Activated B cell treated with CpG ODN at 0.5 μM for 24 hours (primary cell): Measurements from ENCODE around the gene RASAL1. TPM values are rescaled to one million over a fixed set of nuclear protein-coding genes. Genes with fewer than 3 reads are reported as not detected.
"Not testable (repeated sequence)": the region's sequence is repeated elsewhere in the genome, so short reads cannot be mapped to it uniquely, and the experiment has no call there.

ENCODE experiments used
- ATAC-seq: fragments of 200-7000 bp; cut with Tn5 transposase; one replicate; pipeline ENCODE4 v1.10.0; 2021; ENCODE audit warnings: low read depth, mild to moderate bottlenecking, moderate library complexity
- CTCF ChIA-PET: fragments of 350-600 bp; sonication (Branson Sonifier 250); formaldehyde crosslinking; loops from one replicate; lab custom pipeline; 2021; ENCODE audit warnings: antibody characterized with exemption; lab: Charles Lee
- POLR2A ChIA-PET: fragments of 350-600 bp; sonication (Branson Sonifier 250); formaldehyde crosslinking; loops from one replicate; lab custom pipeline; 2021; ENCODE audit warnings: antibody characterized with exemption; lab: Charles Lee
- DNase-seq: peaks from one replicate; pipeline ENCODE4 v3.0.0; 2022
- H3K27ac Mint-ChIP-seq: one replicate; pipeline ENCODE4 v1.8.0; 2020; ENCODE audit warnings: mixed read lengths
- H3K27me3 Mint-ChIP-seq: one replicate; pipeline ENCODE4 v1.8.0; 2021; ENCODE audit warnings: mixed read lengths
- H3K36me3 Mint-ChIP-seq: one replicate; pipeline ENCODE4 v1.8.0; 2021; ENCODE audit warnings: low read depth, mixed read lengths
- H3K4me1 Mint-ChIP-seq: one replicate; pipeline ENCODE4 v1.8.0; 2021; ENCODE audit warnings: mixed read lengths
- H3K4me3 Mint-ChIP-seq: one replicate; pipeline ENCODE4 v1.8.0; 2020; ENCODE audit warnings: mild to moderate bottlenecking, mixed read lengths
- H3K9me3 Mint-ChIP-seq: one replicate; pipeline ENCODE4 v1.8.0; 2020; ENCODE audit warnings: mixed read lengths
- intact Hi-C: fragments of 100-400 bp; cut with micrococcal nuclease; formaldehyde crosslinking; loops from one replicate; pipeline ENCODE4 v1.15.1; 2024
- total RNA-seq: library from RNA; stranded (reverse); gene quantifications from 2 replicates; pipeline ENCODE4 v1.2.3, GENCODE V29; 2022
- TF ChIP-seq, protein P1 (sequence below): fragments of 200-600 bp; IDR thresholded peaks from one replicate; pipeline ENCODE4 v1.8.0; 2022; ENCODE audit warnings: antibody characterized with exemption, mild to moderate bottlenecking

RASAL1 gene
- total RNA-seq, 1 donor from 2014 or later, result 7.1 TPM

DNA sequence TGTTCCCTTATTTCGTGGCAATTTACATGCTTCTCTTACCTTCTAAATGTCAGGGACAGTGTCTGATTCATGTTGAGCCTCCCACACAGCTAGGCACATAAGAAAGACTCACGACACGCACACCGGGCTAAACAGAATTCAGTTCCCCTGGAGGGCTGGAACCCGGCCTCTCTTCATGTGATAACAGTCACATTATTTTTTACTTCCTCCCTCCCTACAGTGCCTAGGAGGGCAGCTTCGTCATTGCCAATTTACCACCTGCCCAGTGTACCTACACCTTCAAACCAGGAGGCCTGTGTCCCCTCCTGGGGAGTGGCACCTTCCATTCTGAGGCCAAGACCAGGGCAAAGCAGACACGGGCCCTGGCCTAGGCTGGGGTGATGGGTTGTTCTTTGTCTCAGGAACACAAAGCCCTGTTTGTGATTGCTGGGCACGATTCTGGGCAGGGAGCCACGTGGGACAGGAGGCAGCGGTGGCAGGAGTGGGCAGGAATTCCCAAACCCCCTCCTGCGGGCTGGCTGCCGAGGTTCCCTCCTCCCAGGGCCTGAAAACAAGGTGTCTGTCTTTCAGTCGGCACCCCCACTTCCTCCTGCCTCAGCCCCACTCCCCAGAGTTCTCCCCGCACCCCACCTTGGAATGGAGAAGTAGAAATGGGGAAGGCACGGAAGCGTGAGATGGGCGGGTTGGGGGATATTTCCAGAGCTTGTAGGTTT, 6.8 kb upstream of the RASAL1 start:
- H3K36me3 Mint-ChIP-seq, result no peaks in the 10 kb centered on the region

DNA sequence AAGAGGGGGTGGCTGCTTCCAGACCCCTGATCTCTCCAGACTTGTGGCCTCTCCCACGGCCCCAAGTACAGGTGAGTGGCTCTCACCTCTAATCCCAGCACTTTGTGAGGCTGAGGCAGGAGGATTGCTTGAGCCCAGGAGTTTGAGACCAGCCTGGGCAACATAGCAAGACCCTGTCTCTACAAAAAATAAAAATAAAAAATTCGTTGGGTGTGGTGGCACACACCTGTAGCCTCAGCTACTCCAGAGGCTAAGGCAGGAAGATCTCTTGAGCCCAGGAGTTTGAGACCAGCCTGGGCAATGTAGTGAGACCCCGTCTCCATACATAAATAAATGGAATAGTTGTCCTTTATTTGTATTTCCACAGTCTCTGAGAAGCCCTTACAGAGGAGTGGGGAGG, 6.2 kb upstream of the RASAL1 start:
- intact Hi-C loops, result loop anchor here (1.0 kb wide), 1 partner anchor 12 kb away; no protein-coding TSS in a partner anchor
- ATAC-seq, H3K4me3 Mint-ChIP-seq, H3K27me3 Mint-ChIP-seq, H3K36me3 Mint-ChIP-seq, H3K9me3 Mint-ChIP-seq, DNase-seq: not testable (repeated sequence)
- ChIA-PET POLR2A (interaction anchor here (0.8 to 2.0 kb wide), 10 partner anchors 11 to 164 kb away, joined by 3 to 14 read pairs (median 4); partner anchors contain the start of gene OAS2), CTCF (interaction anchor here (1.0 to 1.4 kb wide), 3 partner anchors 11 to 33 kb away, joined by 3 to 10 read pairs (median 3); no protein-coding TSS in a partner anchor)
- peaks cover 27% of the 10 kb centered on the region for H3K4me1 Mint-ChIP-seq
- peak overlapping the region; percentile 88 for H3K27ac Mint-ChIP-seq

More for the DNA sequence above, 6.8 kb upstream of the RASAL1 start:
- Mint-ChIP-seq H3K27ac (peak overlapping the region; percentile 88), H3K9me3 (no peaks in the 10 kb centered on the region), H3K27me3 (no peaks in the 10 kb centered on the region), H3K4me1 (peaks cover 25% of the 10 kb centered on the region), H3K4me3 (peak overlapping the region; percentile 19)
- TF ChIP-seq, protein P1, sequence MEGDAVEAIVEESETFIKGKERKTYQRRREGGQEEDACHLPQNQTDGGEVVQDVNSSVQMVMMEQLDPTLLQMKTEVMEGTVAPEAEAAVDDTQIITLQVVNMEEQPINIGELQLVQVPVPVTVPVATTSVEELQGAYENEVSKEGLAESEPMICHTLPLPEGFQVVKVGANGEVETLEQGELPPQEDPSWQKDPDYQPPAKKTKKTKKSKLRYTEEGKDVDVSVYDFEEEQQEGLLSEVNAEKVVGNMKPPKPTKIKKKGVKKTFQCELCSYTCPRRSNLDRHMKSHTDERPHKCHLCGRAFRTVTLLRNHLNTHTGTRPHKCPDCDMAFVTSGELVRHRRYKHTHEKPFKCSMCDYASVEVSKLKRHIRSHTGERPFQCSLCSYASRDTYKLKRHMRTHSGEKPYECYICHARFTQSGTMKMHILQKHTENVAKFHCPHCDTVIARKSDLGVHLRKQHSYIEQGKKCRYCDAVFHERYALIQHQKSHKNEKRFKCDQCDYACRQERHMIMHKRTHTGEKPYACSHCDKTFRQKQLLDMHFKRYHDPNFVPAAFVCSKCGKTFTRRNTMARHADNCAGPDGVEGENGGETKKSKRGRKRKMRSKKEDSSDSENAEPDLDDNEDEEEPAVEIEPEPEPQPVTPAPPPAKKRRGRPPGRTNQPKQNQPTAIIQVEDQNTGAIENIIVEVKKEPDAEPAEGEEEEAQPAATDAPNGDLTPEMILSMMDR, result no peak
- ChIA-PET CTCF (interaction anchor here (1.0 to 1.4 kb wide), 3 partner anchors 11 to 32 kb away, joined by 3 to 10 read pairs (median 3); no protein-coding TSS in a partner anchor), POLR2A (interaction anchor here (0.8 to 2.0 kb wide), 10 partner anchors 10 to 164 kb away, joined by 3 to 14 read pairs (median 4); partner anchors contain the start of gene OAS2)
- intact Hi-C loops, result loop anchor here (1.0 kb wide), 1 partner anchor 11 kb away; no protein-coding TSS in a partner anchor
- DNase-seq (no peak), ATAC-seq (peak; percentile 81)

DNA sequence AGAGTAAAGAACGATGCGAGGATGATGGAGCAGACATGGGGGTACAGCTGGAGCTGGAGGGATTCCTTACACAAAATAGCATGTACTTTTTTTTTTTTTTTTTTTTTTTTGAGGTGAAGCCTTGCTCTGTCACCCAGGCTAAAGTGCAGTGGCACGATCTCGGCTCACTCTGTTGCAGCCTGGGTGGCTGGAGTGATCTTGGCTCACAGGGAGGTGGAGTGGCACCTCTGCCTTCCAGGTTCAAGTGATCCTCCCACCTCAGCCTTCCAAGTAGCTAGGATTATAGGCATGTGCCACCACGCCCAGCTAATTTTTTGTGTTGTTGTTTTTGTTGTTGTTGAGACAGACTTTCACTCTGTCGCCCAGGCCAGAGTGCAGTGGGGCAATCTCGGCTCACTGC, 5.1 kb upstream of the RASAL1 start:
- ATAC-seq (no peak), DNase-seq (no peak)
- intact Hi-C loops, result no loop called here
- Mint-ChIP-seq H3K4me1 (peaks cover 37% of the 10 kb centered on the region), H3K27ac (no peak overlapping the region), H3K9me3 (no peaks in the 10 kb centered on the region), H3K36me3 (no peaks in the 10 kb centered on the region), H3K4me3 (no peak overlapping the region), H3K27me3 (peaks cover 11% of the 10 kb centered on the region)
- POLR2A ChIA-PET, result interaction anchor here (0.7 to 1.0 kb wide), 3 partner anchors 20 to 162 kb away, joined by 4 to 7 read pairs (median 4); partner anchors contain the start of genes DDX54 and RITA1
- TF ChIP-seq, protein P1, result no peak
- CTCF ChIA-PET, result no interaction called here

DNA sequence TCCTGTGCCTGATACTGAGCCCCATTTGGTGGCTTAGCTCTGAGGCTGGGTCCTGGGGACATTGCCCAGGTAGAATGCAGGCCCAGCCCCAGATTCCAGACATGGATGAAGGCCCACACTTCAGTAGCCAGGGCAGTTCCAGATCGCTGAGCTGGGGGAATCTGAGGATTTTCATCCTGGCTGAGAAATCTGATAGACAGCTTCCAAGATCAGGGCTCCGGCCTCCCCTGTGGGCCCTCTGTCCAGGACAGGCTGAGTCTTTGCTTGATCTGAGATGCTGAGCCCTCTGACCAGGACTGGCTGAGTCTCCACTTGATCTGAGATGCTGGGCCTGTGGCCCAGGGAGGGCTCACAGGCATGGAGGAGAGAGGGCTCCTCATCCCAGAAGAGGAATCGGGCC, 3.3 kb upstream of the RASAL1 start:
- Mint-ChIP-seq H3K4me3 (no peak overlapping the region), H3K9me3 (no peaks in the 10 kb centered on the region), H3K4me1 (peaks cover 44% of the 10 kb centered on the region), H3K27ac (no peak overlapping the region), H3K27me3 (peaks cover 11% of the 10 kb centered on the region), H3K36me3 (no peaks in the 10 kb centered on the region)
- no peak for ATAC-seq
- TF ChIP-seq, protein P1, result no peak
- no peak for DNase-seq
- ChIA-PET POLR2A (no interaction called here), CTCF (interaction anchor here (1.4 to 3.9 kb wide), 2 partner anchors 14 to 36 kb away, joined by 3 to 11 read pairs; no protein-coding TSS in a partner anchor)
- intact Hi-C loops, result no loop called here

DNA sequence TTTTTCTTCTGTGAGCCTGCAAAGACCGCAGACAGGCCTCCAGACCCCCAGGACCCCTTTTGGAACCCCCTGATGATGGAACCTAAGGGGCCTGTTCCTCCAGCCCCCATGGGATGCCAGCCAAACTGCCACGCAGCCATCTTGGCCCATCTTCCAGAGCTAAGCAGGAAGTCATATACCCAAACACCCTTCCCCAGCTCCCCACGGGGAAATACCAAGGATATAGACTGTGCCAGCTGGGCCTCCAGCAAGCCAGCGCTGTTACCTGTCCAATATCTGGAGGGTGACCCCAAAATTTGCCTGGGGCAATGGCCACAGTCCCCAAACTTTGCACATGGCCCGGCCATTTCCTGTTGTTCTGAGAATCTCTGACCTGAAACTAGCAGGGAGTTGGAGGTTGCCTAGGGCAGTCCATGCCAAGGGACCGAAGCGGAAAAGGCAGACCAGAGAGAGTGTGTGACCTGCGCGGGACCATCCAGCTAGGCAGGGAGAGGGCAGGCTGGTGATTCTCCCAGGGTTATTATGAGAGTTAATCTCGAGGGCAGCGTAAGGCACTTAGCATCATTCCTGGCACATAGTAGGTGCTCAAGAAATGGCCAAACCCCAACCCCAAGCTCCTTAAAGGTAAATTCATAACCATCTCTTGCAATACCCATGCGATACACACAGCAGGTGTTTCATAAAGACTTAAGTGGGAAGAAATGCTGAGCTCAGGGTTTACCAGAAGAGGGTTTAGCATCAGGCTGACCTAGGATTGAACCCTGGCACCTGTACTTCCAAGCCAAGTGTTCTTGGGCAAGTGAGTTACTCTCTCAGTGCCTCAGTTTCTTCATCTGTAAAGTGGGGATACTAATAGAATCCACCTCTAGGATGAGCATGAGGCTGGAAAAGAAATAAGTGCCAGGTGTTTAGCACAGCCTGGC, 2.6 kb upstream of the RASAL1 start:
- H3K36me3 Mint-ChIP-seq, result no peaks in the 10 kb centered on the region
- POLR2A ChIA-PET, result interaction anchor here (0.5 kb wide), 1 partner anchor 238 kb away, joined by 3 read pairs; no protein-coding TSS in a partner anchor
- H3K4me1 Mint-ChIP-seq, result peaks cover 42% of the 10 kb centered on the region
- no peaks in the 10 kb centered on the region for H3K9me3 Mint-ChIP-seq
- H3K27me3 Mint-ChIP-seq, result peaks cover 11% of the 10 kb centered on the region
- CTCF ChIA-PET, result interaction anchor here (1.4 to 3.9 kb wide), 2 partner anchors 15 to 37 kb away, joined by 3 to 11 read pairs; no protein-coding TSS in a partner anchor
- DNase-seq, result no peak
- ATAC-seq, result no peak
- intact Hi-C loops, result no loop called here
- no peak overlapping the region for H3K27ac Mint-ChIP-seq
- H3K4me3 Mint-ChIP-seq, result no peak overlapping the region
- TF ChIP-seq, protein P1, result no peak
